Measurements from ENCODE around the gene MAP2K6. TPM values are rescaled to one million over a fixed set of nuclear protein-coding genes. Genes with fewer than 3 reads are reported as not detected.

The MAP2K6 gene
- total RNA-seq, 1 donor from 2014 or later, result 2.0 TPM

GRCh38 chr17:69578385-69578936 lies 164.0 kb downstream of the MAP2K6 start:
- H3K27me3 ChIP-seq (ENCODE audit: low read depth), result no peaks in the 10 kb centered on the region
- H3K9me3 ChIP-seq (replicated peaks), result no peaks in the 10 kb centered on the region
- DNase-seq, result no peak
- peaks cover 27% of the 10 kb centered on the region for H3K4me1 ChIP-seq
- H3K4me3 ChIP-seq, result no peak overlapping the region
- H3K36me3 ChIP-seq, result no peaks in the 10 kb centered on the region
- no peak for TF ChIP-seq CTCF (IDR thresholded peaks at IDR 0.05; ENCODE audit: borderline replicate concordance)
- intact Hi-C loops (cut with micrococcal nuclease), result loop anchor here (10.0 kb wide), 1 partner anchor 566 kb away; no protein-coding TSS in a partner anchor
- no peak overlapping the region for H3K27ac ChIP-seq (replicated peaks)

- peaks cover 17% of the 10 kb centered on the region for H3K4me1 ChIP-seq
- no peak for DNase-seq
- TF ChIP-seq CTCF (IDR thresholded peaks at IDR 0.05; ENCODE audit: borderline replicate concordance), result no peak
- intact Hi-C loops (cut with micrococcal nuclease), result loop anchor here (10.0 kb wide), 1 partner anchor 565 kb away; no protein-coding TSS in a partner anchor
- H3K9me3 ChIP-seq (replicated peaks), result no peaks in the 10 kb centered on the region
- no peaks in the 10 kb centered on the region for H3K36me3 ChIP-seq
- H3K4me3 ChIP-seq, result no peak overlapping the region
- H3K27ac ChIP-seq (replicated peaks), result no peak overlapping the region
- H3K27me3 ChIP-seq (ENCODE audit: low read depth), result no peaks in the 10 kb centered on the region
These were observed 165.6 kb downstream of the MAP2K6 start for GRCh38 chr17:69579961-69580677.

- Histone ChIP-seq H3K36me3 (no peaks in the 10 kb centered on the region), H3K4me3 (peak overlapping the region; percentile 52), H3K9me3 (replicated peaks) (no peaks in the 10 kb centered on the region), H3K27ac (replicated peaks) (peak overlapping the region; percentile 61), H3K27me3 (ENCODE audit: low read depth) (no peaks in the 10 kb centered on the region), H3K4me1 (peaks cover 8% of the 10 kb centered on the region)
- TF ChIP-seq CTCF (IDR thresholded peaks at IDR 0.05; ENCODE audit: borderline replicate concordance), result no peak
- intact Hi-C loops (cut with micrococcal nuclease), result no loop called here
- DNase-seq, result no peak
These were observed 166.8 kb downstream of the MAP2K6 start for GRCh38 chr17:69581061-69581961.

- intact Hi-C loops (cut with micrococcal nuclease), result no loop called here
These were observed 173.8 kb downstream of the MAP2K6 start for GRCh38 chr17:69588316-69588715.

More at GRCh38 chr17:69588316-69588715, 173.8 kb downstream of the MAP2K6 start:
- H3K27ac ChIP-seq (replicated peaks), result no peak overlapping the region
- H3K4me1 ChIP-seq, result no peaks in the 10 kb centered on the region
- no peak overlapping the region for H3K4me3 ChIP-seq
- no peaks in the 10 kb centered on the region for H3K36me3 ChIP-seq
- no peaks in the 10 kb centered on the region for H3K27me3 ChIP-seq (ENCODE audit: low read depth)
- TF ChIP-seq CTCF (IDR thresholded peaks at IDR 0.05; ENCODE audit: borderline replicate concordance), result no peak
- peaks cover 8% of the 10 kb centered on the region for H3K9me3 ChIP-seq (replicated peaks)
- no peak for DNase-seq
